PC-9 (cell line): ENCODE measurements around the gene ACTR5. TPM values are rescaled to one million over a fixed set of nuclear protein-coding genes. Genes with fewer than 3 reads are reported as not detected.

Experiments
- BruUV-seq: library from RNA; stranded (reverse); fragments of 400-500 nt; replicated peaks from 2 replicates; lab custom pipeline; 2021; lab: Mats Ljungman, UMichigan
- CTCF ChIA-PET: fragments of 300-600 bp; sonication (Branson Sonifier 250); formaldehyde crosslinking; loops from one replicate; lab custom pipeline; 2022; ENCODE audit warnings: antibody characterized with exemption; lab: Charles Lee
- POLR2A ChIA-PET: fragments of 300-600 bp; sonication (Branson Sonifier 250); formaldehyde crosslinking; loops from one replicate; lab custom pipeline; 2022; ENCODE audit warnings: antibody characterized with exemption; ENCODE audit not compliant: unreplicated experiment; lab: Charles Lee
- DNase-seq, 2 experiments: peaks; one replicate each; pipeline versions ENCODE4 v3.0.0 to v3.0.0-alpha.2; 2015 to 2022; ENCODE audit warnings: mixed read lengths in 1 of 2
- H2AFZ ChIP-seq: fragments of 200-600 bp; sonication (generic); 2 replicates; pipeline ENCODE4 v1.8.1; 2017; ENCODE audit warnings: antibody characterized with exemption
- H3F3A ChIP-seq: fragments of 200-600 bp; sonication (generic); 2 replicates; pipeline ENCODE4 v1.8.1; 2017; ENCODE audit warnings: antibody characterized with exemption, mild to moderate bottlenecking, low read depth; ENCODE audit not compliant: insufficient read depth
- H3K27ac ChIP-seq: fragments of 200-600 bp; sonication (generic); 2 replicates; pipeline ENCODE4 v1.6.1; 2016; ENCODE audit warnings: mixed run types
- H3K27me3 ChIP-seq: fragments of 200-600 bp; sonication (generic); 2 replicates; pipeline ENCODE4 v1.6.1; 2016; ENCODE audit warnings: low read depth, mixed run types; ENCODE audit not compliant: insufficient read depth
- H3K36me3 ChIP-seq: fragments of 200-600 bp; sonication (generic); 2 replicates; pipeline ENCODE4 v1.6.1; 2016; ENCODE audit warnings: low read depth, mixed run types
- H3K4me1 ChIP-seq: fragments of 200-600 bp; sonication (generic); replicated peaks from 2 replicates; pipeline ENCODE4 v1.6.1; 2016; ENCODE audit warnings: mixed run types; ENCODE audit not compliant: insufficient read depth
- H3K4me2 ChIP-seq: fragments of 200-600 bp; sonication (generic); 2 replicates; pipeline ENCODE4 v1.6.1; 2017; ENCODE audit warnings: mixed run types
- H3K4me3 ChIP-seq: fragments of 200-600 bp; sonication (generic); 2 replicates; pipeline ENCODE4 v1.6.1; 2016; ENCODE audit warnings: mixed run types
- H3K79me2 ChIP-seq: fragments of 200-600 bp; sonication (generic); 2 replicates; pipeline ENCODE4 v1.6.1; 2017; ENCODE audit warnings: low read depth, mixed run types
- H3K9me2 ChIP-seq: fragments of 200-600 bp; sonication (generic); 2 replicates; pipeline ENCODE4 v1.8.1; 2017; ENCODE audit warnings: mild to moderate bottlenecking; ENCODE audit not compliant: insufficient read depth
- H3K9me3 ChIP-seq: fragments of 200-600 bp; sonication (generic); 2 replicates; pipeline ENCODE4 v1.8.1; 2016; ENCODE audit warnings: low read depth; ENCODE audit not compliant: insufficient read depth
- H4K20me1 ChIP-seq: fragments of 200-600 bp; sonication (generic); 2 replicates; pipeline ENCODE4 v1.8.1; 2017; ENCODE audit not compliant: insufficient read depth
- CTCF ChIP-seq: fragments of 200-600 bp; sonication (generic); conservative IDR thresholded peaks from 2 replicates; pipeline ENCODE4 v1.6.1; 2017; ENCODE audit warnings: mixed run types, antibody characterized with exemption, mild to moderate bottlenecking, moderate library complexity
- EZH2 ChIP-seq: fragments of 200-600 bp; sonication (generic); IDR thresholded peaks from 2 replicates; pipeline ENCODE4 v1.8.0; 2017; ENCODE audit warnings: antibody characterized with exemption, low read depth
- intact Hi-C: fragments of 100-400 bp; cut with micrococcal nuclease; formaldehyde crosslinking; loops from one replicate; pipeline ENCODE4 v1.10.0; 2022; ENCODE audit not compliant: unreplicated experiment
- total RNA-seq: library from RNA; stranded (reverse); gene quantifications from 2 replicates; pipeline ENCODE4 v1.2.3, GENCODE V29; 2021

ACTR5 gene
- total RNA-seq, 1 experiment from 2014 or later = 7.8 TPM

- intact Hi-C loops = no loop called here
- Histone ChIP-seq H3K4me2 (no peak overlapping the region), H3K4me1 (peaks cover 13% of the 10 kb centered on the region), H3K36me3 (peaks cover 15% of the 10 kb centered on the region; the same call in 1 of the 2 replicates), H3F3A (0 out of 2 replicates have a peak, but pooled peaks cover 10% of the 10 kb centered on the region), H3K9me3 (no peaks in the 10 kb centered on the region), H4K20me1 (peaks cover 2% of the 10 kb centered on the region; the same call in 1 of the 2 replicates), H2AFZ (no peak overlapping the region), H3K4me3 (no peak overlapping the region), H3K79me2 (no peaks in the 10 kb centered on the region), H3K27me3 (no peaks in the 10 kb centered on the region), H3K27ac (no peak overlapping the region), H3K9me2 (no peaks in the 10 kb centered on the region)
- TF ChIP-seq EZH2 (no peak), CTCF (no peak)
- BruUV-seq = no TSS peak
- CTCF ChIA-PET = no interaction called here
- DNase-seq = no peak
- POLR2A ChIA-PET = no interaction called here
Measured at GRCh38 chr20:38762174-38762573, 13.9 kb downstream of the ACTR5 start.

GRCh38 chr20:38763616-38764015 lies 15.4 kb downstream of the ACTR5 start:
- Histone ChIP-seq H4K20me1 (peaks cover 2% of the 10 kb centered on the region; the same call in 1 of the 2 replicates), H3K4me2 (no peak overlapping the region), H3K27me3 (no peaks in the 10 kb centered on the region), H3K79me2 (no peaks in the 10 kb centered on the region), H3F3A (0 out of 2 replicates have a peak, but pooled peaks cover 10% of the 10 kb centered on the region), H3K4me1 (peaks cover 13% of the 10 kb centered on the region), H2AFZ (no peak overlapping the region), H3K27ac (no peak overlapping the region), H3K9me3 (no peaks in the 10 kb centered on the region), H3K9me2 (no peaks in the 10 kb centered on the region), H3K4me3 (no peak overlapping the region), H3K36me3 (peaks cover 21% of the 10 kb centered on the region; the same call in 1 of the 2 replicates)
- BruUV-seq = no TSS peak
- CTCF ChIA-PET = no interaction called here
- no peak for DNase-seq
- intact Hi-C loops = no loop called here
- POLR2A ChIA-PET = interaction anchor here (0.7 kb wide), 1 partner anchor 569 kb away, joined by 6 read pairs; no protein-coding TSS in a partner anchor
- no peak for TF ChIP-seq EZH2
- no peak for TF ChIP-seq CTCF

- TF ChIP-seq CTCF (no peak), EZH2 (no peak)
- H3F3A ChIP-seq = 0 out of 2 replicates have a peak, but pooled peaks cover 10% of the 10 kb centered on the region
- H3K4me1 ChIP-seq = peaks cover 13% of the 10 kb centered on the region
- peaks cover 21% of the 10 kb centered on the region; the same call in 1 of the 2 replicates for H3K36me3 ChIP-seq
- H3K27ac ChIP-seq = peak overlapping the region; percentile 31; the same call in 1 of the 2 replicates
- ChIA-PET CTCF (interaction anchor here (0.6 kb wide), 1 partner anchor 767 kb away, joined by 5 read pairs; no protein-coding TSS in a partner anchor), POLR2A (no interaction called here)
- no peaks in the 10 kb centered on the region for H3K79me2 ChIP-seq
- H3K4me2 ChIP-seq = peak overlapping the region; percentile 31
- no peaks in the 10 kb centered on the region for H3K9me3 ChIP-seq
- H3K9me2 ChIP-seq = no peaks in the 10 kb centered on the region
- DNase-seq = peak; percentile 57 to 81
- no peaks in the 10 kb centered on the region for H4K20me1 ChIP-seq
- H2AFZ ChIP-seq = no peak overlapping the region
- intact Hi-C loops = no loop called here
- BruUV-seq = no TSS peak
- no peak overlapping the region for H3K4me3 ChIP-seq
- H3K27me3 ChIP-seq = no peaks in the 10 kb centered on the region
Measured at GRCh38 chr20:38764567-38765318, 16.5 kb downstream of the ACTR5 start.
